NB4 (cell line): ENCODE results near the gene PLEKHH3.

ENCODE experiments used
- DNase-seq: peaks from one replicate; pipeline ENCODE4 v3.0.0; 2010; ENCODE audit warnings: low read depth
- H3K4me3 ChIP-seq: one replicate; pipeline ENCODE4 v1.5.1; 2011; ENCODE audit warnings: mild to moderate bottlenecking, low read depth, low read length, moderate library complexity
- CTCF ChIP-seq: IDR thresholded peaks from one replicate; pipeline ENCODE4 v1.5.1; 2012; ENCODE audit warnings: low read depth, low read length
- MAX ChIP-seq: IDR thresholded peaks from 2 replicates; pipeline ENCODE4 v1.6.1; 2011; ENCODE audit warnings: low read depth, low read length
- MYC ChIP-seq: IDR thresholded peaks from 2 replicates; pipeline ENCODE4 v1.6.1; 2011; ENCODE audit warnings: low read depth, low read length
- POLR2A ChIP-seq: IDR thresholded peaks from 2 replicates; pipeline ENCODE4 v1.6.1; 2011; ENCODE audit warnings: mild to moderate bottlenecking; ENCODE audit not compliant: insufficient read length; ENCODE audit errors: extremely low read depth

PLEKHH3 gene

GRCh38 chr17:42653179-42654124, 23.3 kb downstream of the PLEKHH3 start:
- no peak for DNase-seq
- TF ChIP-seq MYC (no peak), CTCF (no peak), POLR2A (no peak), MAX (no peak)
- H3K4me3 ChIP-seq, result no peak overlapping the region

- H3K4me3 ChIP-seq, result peak overlapping the region; percentile 16
- peak; percentile 40 for DNase-seq
- TF ChIP-seq MYC (no peak), MAX (no peak), POLR2A (no peak), CTCF (no peak)
These were observed 25.4 kb downstream of the PLEKHH3 start for GRCh38 chr17:42651392-42651791.

- no peak for DNase-seq
- H3K4me3 ChIP-seq, result no peak overlapping the region
- TF ChIP-seq MYC (no peak), MAX (no peak), CTCF (no peak), POLR2A (no peak)
These were observed 29.0 kb downstream of the PLEKHH3 start for GRCh38 chr17:42647778-42648177.

GRCh38 chr17:42642336-42642735, 34.5 kb downstream of the PLEKHH3 start:
- no peak overlapping the region for H3K4me3 ChIP-seq
- TF ChIP-seq CTCF (no peak), MYC (no peak), MAX (no peak), POLR2A (no peak)
- DNase-seq, result no peak

- no peak for DNase-seq
- TF ChIP-seq MAX, result no peak
- no peak for TF ChIP-seq CTCF
- no peak for TF ChIP-seq MYC
- TF ChIP-seq POLR2A, result no peak
- H3K4me3 ChIP-seq, result no peak overlapping the region
These were observed 36.7 kb downstream of the PLEKHH3 start for GRCh38 chr17:42640121-42640520.
